Left ventricle myocardium inferior (tissue), 1 donor: ENCODE results near the gene SWAP70. TPM values are rescaled to one million over a fixed set of nuclear protein-coding genes. Genes with fewer than 3 reads are reported as not detected.
A peak's percentile ranks its signal among the peaks of the same experiment; 100 is the strongest.

Experiments used
- DNase-seq: peaks from one replicate; pipeline ENCODE4 v3.0.0-alpha.2; 2020
- H3K27ac ChIP-seq: fragments of 200-600 bp; replicated peaks from 2 replicates; pipeline ENCODE4 v1.8.0; 2021
- H3K27me3 ChIP-seq: fragments of 200-600 bp; 2 replicates; pipeline ENCODE4 v1.8.0; 2021; ENCODE audit warnings: low read depth
- H3K36me3 ChIP-seq: fragments of 200-600 bp; 2 replicates; pipeline ENCODE4 v1.8.0; 2021
- H3K4me1 ChIP-seq: fragments of 200-600 bp; 2 replicates; pipeline ENCODE4 v1.8.0; 2021
- H3K4me3 ChIP-seq: fragments of 200-600 bp; 2 replicates; pipeline ENCODE4 v1.8.0; 2021; ENCODE audit warnings: mild to moderate bottlenecking, moderate library complexity
- H3K9me3 ChIP-seq: fragments of 200-600 bp; replicated peaks from 2 replicates; pipeline ENCODE4 v1.8.0; 2021
- CTCF ChIP-seq: fragments of 200-600 bp; IDR thresholded peaks from 2 replicates; pipeline ENCODE4 v1.8.0; 2021; ENCODE audit warnings: antibody characterized with exemption, mild to moderate bottlenecking, borderline replicate concordance
- intact Hi-C: fragments of 100-400 bp; cut with micrococcal nuclease; formaldehyde crosslinking; loops from one replicate; pipeline ENCODE4 v1.11.0; 2022
- total RNA-seq: library from RNA; stranded (reverse); fragmentation: NEBNext Ultra II Directional; extraction: Animal tissue kit (Norgen Biotek cat#: 25700); gene quantifications from one replicate; pipeline ENCODE4 v1.2.1, GENCODE V29; 2021
- donor health status: DM: no; HTN: yes; CAD: no; lungs with severe emphysema.

The SWAP70 gene
- total RNA-seq, 1 donor from 2014 or later = 20.6 TPM

GRCh38 chr11:9784602-9785315 lies 120.9 kb downstream of the SWAP70 start:
- no peak for DNase-seq
- Histone ChIP-seq H3K4me1 (peaks cover 33% of the 10 kb centered on the region), H3K27ac (peak overlapping the region; percentile 68), H3K27me3 (no peaks in the 10 kb centered on the region), H3K9me3 (no peaks in the 10 kb centered on the region), H3K36me3 (peaks cover 90% of the 10 kb centered on the region), H3K4me3 (no peak overlapping the region)
- intact Hi-C loops = no loop called here
- TF ChIP-seq CTCF = no peak

GRCh38 chr11:9787260-9787659 lies 123.4 kb downstream of the SWAP70 start:
- H3K4me3 ChIP-seq = no peak overlapping the region
- H3K27me3 ChIP-seq = no peaks in the 10 kb centered on the region
- TF ChIP-seq CTCF = no peak
- no peak for DNase-seq
- intact Hi-C loops = no loop called here
- peaks cover 70% of the 10 kb centered on the region for H3K36me3 ChIP-seq
- H3K27ac ChIP-seq = peak overlapping the region; percentile 36
- H3K9me3 ChIP-seq = no peaks in the 10 kb centered on the region
- H3K4me1 ChIP-seq = peaks cover 35% of the 10 kb centered on the region

- Histone ChIP-seq H3K27me3 (no peaks in the 10 kb centered on the region), H3K9me3 (no peaks in the 10 kb centered on the region), H3K4me3 (no peak overlapping the region), H3K36me3 (peaks cover 65% of the 10 kb centered on the region), H3K4me1 (peaks cover 35% of the 10 kb centered on the region), H3K27ac (peak overlapping the region; percentile 36)
- intact Hi-C loops = no loop called here
- TF ChIP-seq CTCF = no peak
- peak; percentile 34 for DNase-seq
Observed at GRCh38 chr11:9787981-9788521, 124.2 kb downstream of the SWAP70 start.

GRCh38 chr11:9789910-9790309 lies 126.0 kb downstream of the SWAP70 start:
- H3K36me3 ChIP-seq = peaks cover 55% of the 10 kb centered on the region

GRCh38 chr11:9790703-9791102 lies 126.8 kb downstream of the SWAP70 start:
- H3K4me3 ChIP-seq = no peak overlapping the region
- intact Hi-C loops = no loop called here
- H3K27ac ChIP-seq = no peak overlapping the region
- DNase-seq = no peak
- no peak for TF ChIP-seq CTCF
- peaks cover 18% of the 10 kb centered on the region for H3K4me1 ChIP-seq
- H3K36me3 ChIP-seq = peaks cover 47% of the 10 kb centered on the region
- H3K27me3 ChIP-seq = no peaks in the 10 kb centered on the region
- no peaks in the 10 kb centered on the region for H3K9me3 ChIP-seq

More at GRCh38 chr11:9789910-9790309, 126.0 kb downstream of the SWAP70 start:
- no peak for TF ChIP-seq CTCF
- H3K27ac ChIP-seq = no peak overlapping the region
- intact Hi-C loops = no loop called here
- H3K4me1 ChIP-seq = peaks cover 23% of the 10 kb centered on the region
- no peaks in the 10 kb centered on the region for H3K9me3 ChIP-seq
- no peak overlapping the region for H3K4me3 ChIP-seq
- no peaks in the 10 kb centered on the region for H3K27me3 ChIP-seq
- no peak for DNase-seq
